ENCODE data around the gene KLRC3.

- TF ChIP-seq CTCF (IDR thresholded peaks at IDR 0.05) (no peak), ZFX (IDR thresholded peaks at IDR 0.05; ENCODE audit: borderline replicate concordance) (no peak)
These were observed 45.9 kb upstream of the KLRC3 start for GRCh38 chr12:10466311-10466710.

Measured in 22Rv1 (cell line).